NCI-H1105 (cell line): ENCODE results near the gene GPATCH3.
"Not testable (repeated sequence)": the region's sequence is repeated elsewhere in the genome, so short reads cannot be mapped to it uniquely, and the experiment has no call there.

Experiments
- DNase-seq: peaks from one replicate; lab custom pipeline; 2025; lab: John Stamatoyannopoulos, UW

Gene GPATCH3

GRCh38 chr1:26864610-26865480 is 35.4 kb downstream of the GPATCH3 start:
- DNase-seq = peak; percentile 97

DNA sequence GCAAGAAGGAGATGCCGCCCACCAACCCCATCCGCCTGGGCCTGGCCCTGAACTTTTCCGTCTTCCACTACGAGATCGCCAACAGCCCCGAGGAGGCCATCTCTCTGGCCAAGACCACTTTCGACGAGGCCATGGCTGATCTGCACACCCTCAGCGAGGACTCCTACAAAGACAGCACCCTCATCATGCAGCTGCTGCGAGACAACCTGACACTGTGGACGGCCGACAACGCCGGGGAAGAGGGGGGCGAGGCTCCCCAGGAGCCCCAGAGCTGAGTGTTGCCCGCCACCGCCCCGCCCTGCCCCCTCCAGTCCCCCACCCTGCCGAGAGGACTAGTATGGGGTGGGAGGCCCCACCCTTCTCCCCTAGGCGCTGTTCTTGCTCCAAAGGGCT is 36.6 kb downstream of the GPATCH3 start:
- no peak for DNase-seq

- DNase-seq = peak; percentile 68
Observed at GRCh38 chr1:26862781-26863684, 37.2 kb downstream of the GPATCH3 start, which contains the start of gene SFN. SFN (plus strand) TSS chr1:26863149; CDS start chr1:26863213, 64 bp downstream.

DNA sequence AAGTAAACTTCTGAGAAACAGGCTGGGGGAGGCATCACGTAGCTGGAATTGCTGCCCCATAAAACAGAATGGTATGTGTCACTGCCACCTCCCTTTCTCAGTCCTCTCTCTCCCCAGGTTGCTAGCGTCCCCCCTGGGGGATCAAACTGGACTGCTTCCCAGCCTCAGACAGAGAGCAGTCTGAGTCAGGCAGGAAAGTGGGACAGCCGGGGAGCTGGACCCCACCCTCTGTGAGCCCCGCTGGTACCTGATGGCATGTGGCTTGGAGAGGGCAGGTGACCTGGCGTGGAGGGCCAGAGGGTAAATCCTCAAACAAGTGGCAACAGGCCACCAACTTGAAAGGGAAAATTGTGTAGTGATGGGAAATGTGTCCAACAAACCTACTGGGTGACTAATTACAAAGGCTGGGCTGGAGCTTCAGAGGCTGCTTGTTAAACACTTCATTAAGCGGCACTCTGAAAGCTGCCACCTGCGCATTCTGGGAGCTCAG is 38.3 kb downstream of the GPATCH3 start:
- no peak for DNase-seq

DNA sequence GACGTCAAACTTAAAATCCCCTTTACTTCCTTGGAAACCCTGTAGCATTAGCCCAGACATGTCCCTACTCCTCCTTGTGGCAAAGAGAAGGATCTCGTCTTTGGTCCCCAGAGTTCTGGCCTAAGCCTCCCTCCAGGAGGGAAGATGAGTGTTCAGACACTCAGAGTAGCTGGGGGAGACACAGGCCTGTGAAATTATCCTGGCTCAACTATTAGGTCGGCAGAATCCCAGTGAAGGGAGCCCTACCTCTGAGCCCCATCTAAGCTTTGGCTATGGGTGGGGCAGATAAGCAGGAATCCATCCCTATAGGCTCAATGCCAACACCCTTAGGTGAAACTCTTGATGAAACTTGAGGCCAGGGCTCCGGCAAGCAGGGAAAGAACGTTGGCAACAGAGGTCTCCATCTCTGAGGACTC is 39.0 kb downstream of the GPATCH3 start:
- no peak for DNase-seq

GRCh38 chr1:26858891-26859640 is 41.2 kb downstream of the GPATCH3 start:
- no peak for DNase-seq

DNA sequence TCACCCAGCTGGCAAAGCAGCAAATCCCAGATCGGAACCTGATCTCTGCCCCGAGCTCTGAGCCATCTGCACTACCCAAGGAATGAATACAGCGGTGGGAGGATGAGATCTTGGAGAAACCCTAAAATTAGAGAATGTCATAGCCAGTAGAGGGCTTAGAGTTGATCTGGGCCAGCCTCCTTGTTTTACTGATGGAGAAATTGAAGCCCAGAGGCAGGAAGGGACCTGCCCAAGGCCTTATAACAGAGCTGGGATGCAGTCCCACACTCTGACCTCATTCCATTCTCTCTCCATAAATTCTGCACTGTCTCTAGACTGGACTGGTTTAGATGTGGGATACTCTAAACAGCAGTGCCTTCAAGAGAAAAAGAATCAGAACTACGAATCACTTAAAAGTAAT is 42.1 kb downstream of the GPATCH3 start:
- DNase-seq = no peak

DNA sequence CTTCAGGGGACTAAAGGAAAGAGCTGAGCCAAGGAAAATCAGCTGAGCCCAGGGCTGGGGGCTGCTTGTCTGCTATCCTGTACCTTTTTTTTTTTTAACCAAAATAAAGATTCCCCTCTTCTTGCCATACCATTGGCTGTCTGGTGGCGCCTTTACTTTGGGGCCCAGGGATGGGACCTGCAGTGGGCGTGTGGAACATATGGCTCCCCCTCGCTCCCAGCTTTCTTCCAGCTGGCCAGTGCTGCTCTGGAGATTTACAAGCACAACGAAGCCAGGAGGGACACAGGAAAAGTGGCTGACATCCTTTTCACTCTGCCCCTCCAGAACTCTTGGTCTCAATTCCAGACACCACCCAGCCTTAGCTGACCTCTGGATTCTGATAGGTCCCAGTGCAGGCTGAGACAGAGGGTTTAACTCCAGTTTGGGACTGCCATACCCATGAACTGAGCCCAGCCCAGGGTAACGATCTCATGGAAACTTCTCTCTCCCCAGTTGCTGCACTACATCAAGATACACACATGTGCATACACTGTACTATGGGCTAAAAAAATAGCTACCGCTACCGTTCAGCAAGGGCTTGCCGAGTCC is 42.7 kb downstream of the GPATCH3 start:
- no peak for DNase-seq

DNA sequence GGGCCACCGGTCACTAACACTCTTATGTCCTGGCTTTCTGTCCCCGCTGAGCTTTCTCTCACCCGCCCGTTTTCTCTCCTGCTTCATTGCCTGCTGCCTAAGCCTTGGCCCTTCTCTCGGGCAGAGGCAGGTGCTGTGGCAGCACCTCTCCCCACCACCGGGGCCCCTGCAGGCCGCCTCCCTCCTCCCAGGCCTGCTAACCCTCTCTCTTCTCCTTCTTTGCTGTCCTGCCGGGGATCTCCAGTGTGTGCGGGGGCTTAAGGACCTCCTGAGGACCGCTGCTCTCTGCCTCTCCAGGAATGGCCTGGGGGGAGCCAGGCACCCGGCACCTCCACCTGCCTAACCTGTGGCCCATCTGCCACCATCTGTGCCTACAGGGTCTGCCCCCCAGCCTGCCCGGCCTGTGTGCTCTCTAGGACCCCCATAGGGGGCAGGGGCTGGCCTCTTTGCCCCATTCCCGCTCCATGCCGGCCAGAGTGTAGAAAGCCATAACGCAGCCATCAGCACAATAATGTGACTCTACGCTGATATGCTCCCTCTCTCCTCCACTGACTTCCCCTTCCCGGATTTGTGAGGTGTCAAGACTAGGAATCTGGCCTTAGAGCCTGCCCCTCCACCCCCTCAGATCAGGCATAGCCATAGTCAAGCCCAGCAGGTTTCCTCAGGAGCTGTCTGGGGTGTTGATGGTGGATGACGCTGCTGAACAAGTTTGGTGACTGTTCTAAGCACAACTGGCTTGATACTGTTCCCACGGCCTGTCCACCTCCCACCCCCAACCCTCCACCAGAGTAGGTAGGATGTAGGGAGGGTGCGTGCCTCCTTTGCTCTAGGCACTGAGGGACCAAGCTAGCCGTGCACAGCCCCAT is 43.4 kb downstream of the GPATCH3 start:
- DNase-seq = no peak

DNA sequence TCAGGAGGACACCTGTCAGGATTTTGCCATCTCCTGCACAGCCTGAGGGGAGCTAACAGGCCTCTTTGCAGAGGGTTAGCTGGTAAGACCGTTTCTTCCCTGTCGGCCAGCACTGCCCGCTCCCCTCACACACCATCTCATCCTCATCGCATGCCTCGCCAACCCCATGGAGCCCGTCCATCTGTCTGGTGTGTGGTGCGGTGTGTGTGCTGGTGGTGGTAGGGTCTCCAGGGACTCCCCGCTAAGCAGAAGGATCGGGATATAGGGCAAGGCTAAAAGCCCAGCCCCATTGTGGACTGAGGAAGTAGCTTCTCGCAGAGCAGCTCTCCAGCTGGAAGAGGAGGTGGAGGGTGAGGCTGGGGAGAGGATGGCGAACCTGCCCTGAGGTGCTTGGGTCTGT is 44.1 kb downstream of the GPATCH3 start:
- no peak for DNase-seq

- no peak for DNase-seq
Observed at GRCh38 chr1:26855636-26856035, 44.6 kb downstream of the GPATCH3 start.

DNA sequence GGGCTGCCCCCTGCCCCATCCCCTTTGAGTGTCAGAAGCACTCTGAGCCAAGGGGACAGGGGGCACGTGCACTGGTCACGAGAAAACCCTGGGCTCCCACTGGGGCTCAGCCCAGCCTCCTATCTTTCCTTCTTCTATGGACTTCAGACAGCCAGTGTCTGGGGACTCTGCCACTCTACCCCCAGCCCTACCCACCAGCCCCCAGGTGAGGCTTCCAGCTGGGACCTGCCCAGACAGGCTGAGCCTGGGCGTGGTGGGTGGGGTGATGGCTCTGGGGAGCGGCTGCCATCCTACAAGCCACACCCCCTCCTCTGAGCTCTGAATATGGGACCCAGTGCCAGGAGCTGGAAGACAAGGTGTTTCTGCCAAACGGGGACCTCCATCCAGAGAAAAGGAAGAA is 45.4 kb downstream of the GPATCH3 start:
- DNase-seq = peak; percentile 43

DNA sequence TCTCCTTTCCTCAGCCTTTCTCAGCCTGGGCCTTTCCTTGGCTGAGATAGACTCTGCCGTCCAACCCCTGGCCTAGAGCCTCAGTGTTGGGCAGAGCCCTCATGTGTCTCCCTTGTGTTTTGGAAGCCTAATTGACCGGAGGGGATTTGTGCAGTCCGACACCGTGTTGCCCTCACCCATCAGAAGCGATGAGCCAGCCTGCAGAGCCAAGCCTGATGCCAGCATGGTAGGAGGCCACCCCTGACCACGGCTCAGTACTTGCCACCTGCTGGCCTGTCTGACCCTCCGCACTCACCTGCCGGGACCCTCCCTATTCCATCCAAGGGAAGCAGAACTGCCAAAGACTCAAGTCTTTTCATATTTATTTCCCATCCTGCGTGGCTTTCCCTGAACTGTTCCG is 46.7 kb downstream of the GPATCH3 start:
- no peak for DNase-seq

GRCh38 chr1:26853156-26853555 is 47.1 kb downstream of the GPATCH3 start:
- peak; percentile 46 for DNase-seq

- no peak for DNase-seq
Observed at GRCh38 chr1:26852701-26853100, 47.6 kb downstream of the GPATCH3 start.

- no peak for DNase-seq
Observed at GRCh38 chr1:26851106-26851684, 49.1 kb downstream of the GPATCH3 start.

DNA sequence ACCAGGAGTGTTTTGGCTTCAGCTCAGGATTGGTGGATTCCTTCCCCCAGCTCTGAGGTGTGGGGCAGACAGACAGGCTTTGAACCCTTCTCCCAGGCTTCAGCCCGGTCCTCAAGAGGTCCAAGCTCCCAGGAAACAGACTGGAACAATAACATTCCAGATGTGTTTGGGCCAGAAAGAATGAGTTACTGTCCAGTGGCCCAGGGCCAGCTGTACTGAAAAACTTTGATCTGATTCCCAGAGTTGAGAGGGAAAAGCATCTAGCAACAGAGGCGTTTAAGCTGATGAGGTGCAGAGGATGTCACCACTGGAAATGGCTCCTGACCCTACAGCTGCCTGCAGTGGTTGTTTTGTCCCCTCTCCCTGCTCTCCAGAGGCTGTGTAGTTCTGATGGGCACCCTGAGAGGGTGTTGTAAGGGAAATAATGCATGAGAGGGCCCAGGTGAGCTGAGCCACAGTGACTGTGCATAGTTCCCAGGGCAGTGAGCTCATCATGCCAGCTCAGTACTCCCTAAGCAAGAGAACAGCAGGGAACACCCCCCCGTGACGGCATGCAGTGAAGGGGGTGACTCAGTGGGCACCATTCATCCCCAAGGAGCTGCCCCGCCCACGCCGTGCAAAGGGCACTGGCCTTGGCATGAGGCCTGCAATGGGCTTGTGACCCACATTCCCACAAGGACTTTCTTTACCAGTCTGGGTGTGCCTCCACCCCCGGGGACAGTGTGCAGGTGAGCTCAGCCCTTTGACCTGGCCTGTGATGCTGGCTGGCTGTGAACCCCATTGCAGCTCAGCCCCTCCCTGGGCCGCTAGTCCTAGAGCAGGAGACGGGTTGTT is 51.1 kb downstream of the GPATCH3 start:
- DNase-seq = no peak

GRCh38 chr1:26848499-26848898 is 51.8 kb downstream of the GPATCH3 start:
- DNase-seq = no peak

DNA sequence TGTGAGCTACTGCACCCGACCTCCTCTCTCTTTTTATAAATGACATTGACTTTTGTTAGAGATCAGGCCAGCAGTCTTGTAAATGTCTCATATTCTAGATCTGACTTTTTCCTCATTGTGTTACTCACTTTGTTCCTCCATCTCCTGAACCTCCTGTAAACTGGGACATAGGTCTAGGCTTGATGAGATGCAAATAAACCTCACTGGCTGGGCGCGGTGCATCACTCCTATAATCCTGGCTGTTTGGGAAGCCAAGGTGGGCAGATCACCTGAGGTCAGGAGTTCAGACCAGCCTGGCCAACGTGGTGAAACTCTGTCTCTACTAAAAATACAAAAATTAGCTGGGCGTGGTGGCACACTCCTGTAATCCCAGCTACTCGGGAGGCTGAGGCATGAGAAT is 52.4 kb downstream of the GPATCH3 start:
- DNase-seq = not testable (repeated sequence)
